Stomach (tissue), 9 donors: ENCODE data around the gene IGDCC3. TPM values are rescaled to one million over a fixed set of nuclear protein-coding genes. Genes with fewer than 3 reads are reported as not detected.

Source experiments
- DNase-seq, 2 donors: peaks; one replicate each; pipeline versions ENCODE4 v3.0.0 to v3.0.0-alpha.2; 2013 to 2019
- H3K27ac ChIP-seq, 5 donors: fragments of 200-600 bp in 4 of 5; sonication (generic) in 4 of 5; one replicate each; pipeline ENCODE4 v1.5.1; 2013 to 2019; ENCODE audit warnings: mild to moderate bottlenecking in 1 of 5, moderate library complexity in 1 of 5
- H3K27me3 ChIP-seq, 3 donors: fragments of 200-600 bp; sonication (generic); one replicate each; pipeline ENCODE4 v1.5.1; 2017 to 2019; ENCODE audit warnings: mixed run types in 1 of 3
- H3K36me3 ChIP-seq, 4 donors: fragments of 200-600 bp; sonication (generic); 1 replicate in 3 of 4; 2 replicates in 1 of 4; pipeline ENCODE4 v1.5.1; 2016 to 2019
- H3K4me1 ChIP-seq, 4 donors: fragments of 200-600 bp; sonication (generic); one replicate each; pipeline ENCODE4 v1.5.1; 2016 to 2019
- H3K4me3 ChIP-seq, 4 donors: fragments of 200-600 bp; sonication (generic) in 3 of 4; one replicate each; pipeline ENCODE4 v1.5.1; 2016 to 2019; ENCODE audit warnings: mild to moderate bottlenecking in 1 of 4
- H3K9me3 ChIP-seq, 4 donors: fragments of 200-600 bp; sonication (generic); one replicate each; pipeline ENCODE4 v1.5.1; 2016 to 2019
- EP300 ChIP-seq: sonication (generic); formaldehyde crosslinking; IDR thresholded peaks from one replicate; pipeline ENCODE4 v1.6.1; 2017; ENCODE audit warnings: antibody characterized with exemption
- POLR2A ChIP-seq, 4 donors: fragments of 450-650 bp; IDR thresholded peaks; one replicate each; pipeline ENCODE4 v1.6.1; 2016; ENCODE audit warnings: antibody characterized with exemption in 4 of 4, control low read depth in 2 of 4, mild to moderate bottlenecking in 1 of 4, moderate library complexity in 1 of 4
- POLR2AphosphoS5 ChIP-seq, 3 donors: sonication (generic); formaldehyde crosslinking; IDR thresholded peaks; one replicate each; pipeline ENCODE4 v1.6.1; 2016; ENCODE audit warnings: antibody characterized with exemption in 3 of 3
- WGBS, 5 donors: extraction: QIAGEN DNeasy Blood & Tissue Kit in 3 of 5; methylation state at CpG; one replicate each; pipeline versions ENCODE4 v1.1.5 to v1.1.7; 2013 to 2018; 5-methylcytosine and 5-hydroxymethylcytosine counted together
- intact Hi-C: fragments of 100-400 bp; cut with DNase I; formaldehyde crosslinking; loops from one replicate; pipeline ENCODE4 v1.15.1; 2023; ENCODE audit warnings: low total_unique reads
- polyA plus RNA-seq, 3 donors: library from polyadenylated mRNA; stranded (reverse); fragments of 200-250 nt; gene quantifications; one replicate each; pipeline ENCODE4 v1.2.3, GENCODE V29; 2013
- total RNA-seq, 5 donors: library from RNA; depleted of rRNA; stranded (reverse); fragments of >200 nt; gene quantifications; one replicate each; pipeline versions ENCODE4 v1.1.0 to v1.2.3, GENCODE V29; 2014 to 2016
- TF ChIP-seq, protein P1 (sequence below), 7 experiments: fragments of 450-650 bp in 4 of 7; fragments of 200-600 bp in 3 of 7; sonication (generic) in 3 of 7; IDR thresholded peaks; one replicate each; pipeline ENCODE4 v1.5.1; 2016 to 2019; ENCODE audit warnings: antibody characterized with exemption in 7 of 7, control low read depth in 2 of 7, mild to moderate bottlenecking in 1 of 7
- donor health status: healthy with polysubstance abuse.
- donor health status: Bipolar disorder and iron deficiency.
- donor health status: healthy.

The IGDCC3 gene
- total and polyA plus RNA-seq, 8 donors: 0.08 to 5.8 (median 0.89) TPM; not detected in 4

- Histone ChIP-seq H3K27me3 (no peaks in the 10 kb centered on the region), H3K4me1 (peaks cover 0 to 7% (median 3%) of the 10 kb centered on the region in 4 donors), H3K4me3 (no peak overlapping the region), H3K9me3 (no peaks in the 10 kb centered on the region), H3K27ac (no peak overlapping the region), H3K36me3 (no peaks in the 10 kb centered on the region)
- TF ChIP-seq POLR2A (IDR thresholded peaks at IDR 0.05): no peak
- no peak for TF ChIP-seq POLR2AphosphoS5 (IDR thresholded peaks at IDR 0.05)
- TF ChIP-seq, protein P1, sequence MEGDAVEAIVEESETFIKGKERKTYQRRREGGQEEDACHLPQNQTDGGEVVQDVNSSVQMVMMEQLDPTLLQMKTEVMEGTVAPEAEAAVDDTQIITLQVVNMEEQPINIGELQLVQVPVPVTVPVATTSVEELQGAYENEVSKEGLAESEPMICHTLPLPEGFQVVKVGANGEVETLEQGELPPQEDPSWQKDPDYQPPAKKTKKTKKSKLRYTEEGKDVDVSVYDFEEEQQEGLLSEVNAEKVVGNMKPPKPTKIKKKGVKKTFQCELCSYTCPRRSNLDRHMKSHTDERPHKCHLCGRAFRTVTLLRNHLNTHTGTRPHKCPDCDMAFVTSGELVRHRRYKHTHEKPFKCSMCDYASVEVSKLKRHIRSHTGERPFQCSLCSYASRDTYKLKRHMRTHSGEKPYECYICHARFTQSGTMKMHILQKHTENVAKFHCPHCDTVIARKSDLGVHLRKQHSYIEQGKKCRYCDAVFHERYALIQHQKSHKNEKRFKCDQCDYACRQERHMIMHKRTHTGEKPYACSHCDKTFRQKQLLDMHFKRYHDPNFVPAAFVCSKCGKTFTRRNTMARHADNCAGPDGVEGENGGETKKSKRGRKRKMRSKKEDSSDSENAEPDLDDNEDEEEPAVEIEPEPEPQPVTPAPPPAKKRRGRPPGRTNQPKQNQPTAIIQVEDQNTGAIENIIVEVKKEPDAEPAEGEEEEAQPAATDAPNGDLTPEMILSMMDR (IDR thresholded peaks at IDR 0.05): no peak
- no peak for TF ChIP-seq EP300
- 29 to 54% (median 38%) methylated on average over 3 of the region's 3 CpGs for WGBS, 5 donors
- no peak for DNase-seq
- intact Hi-C loops: no loop called here
Observed at GRCh38 chr15:65311760-65312159, 66.0 kb downstream of the IGDCC3 start.

GRCh38 chr15:65310431-65311137 is 67.2 kb downstream of the IGDCC3 start:
- WGBS, 5 donors: 81 to 90% (median 86%) methylated on average over 8 to 10 of the region's 10 CpGs
- TF ChIP-seq, protein P1 (IDR thresholded peaks at IDR 0.05): no peak
- TF ChIP-seq POLR2A (IDR thresholded peaks at IDR 0.05) (no peak), EP300 (no peak), POLR2AphosphoS5 (IDR thresholded peaks at IDR 0.05) (no peak)
- Histone ChIP-seq H3K9me3 (no peaks in the 10 kb centered on the region), H3K27ac (peak overlapping the region in 3 of 5 donors; percentile 18 to 45 (median 37)), H3K27me3 (no peaks in the 10 kb centered on the region), H3K4me3 (no peak overlapping the region), H3K36me3 (no peaks in the 10 kb centered on the region), H3K4me1 (peaks cover 0 to 15% (median 4%) of the 10 kb centered on the region in 4 donors)
- intact Hi-C loops: no loop called here
- DNase-seq: no peak

- DNase-seq: no peak
- Histone ChIP-seq H3K36me3 (no peaks in the 10 kb centered on the region), H3K4me1 (peaks cover 4 to 21% (median 10%) of the 10 kb centered on the region in 4 donors), H3K4me3 (no peak overlapping the region), H3K9me3 (no peaks in the 10 kb centered on the region), H3K27ac (peak overlapping the region in 3 of 5 donors; percentile 18 to 45 (median 37)), H3K27me3 (no peaks in the 10 kb centered on the region)
- intact Hi-C loops: no loop called here
- 74 to 86% (median 77%) methylated on average over 12 of the region's 12 CpGs for WGBS, 5 donors
- no peak for TF ChIP-seq POLR2A (IDR thresholded peaks at IDR 0.05)
- no peak for TF ChIP-seq POLR2AphosphoS5 (IDR thresholded peaks at IDR 0.05)
- TF ChIP-seq EP300: no peak
- TF ChIP-seq, protein P1 (IDR thresholded peaks at IDR 0.05): no peak
Observed at GRCh38 chr15:65309882-65310418, 67.9 kb downstream of the IGDCC3 start.

DNA sequence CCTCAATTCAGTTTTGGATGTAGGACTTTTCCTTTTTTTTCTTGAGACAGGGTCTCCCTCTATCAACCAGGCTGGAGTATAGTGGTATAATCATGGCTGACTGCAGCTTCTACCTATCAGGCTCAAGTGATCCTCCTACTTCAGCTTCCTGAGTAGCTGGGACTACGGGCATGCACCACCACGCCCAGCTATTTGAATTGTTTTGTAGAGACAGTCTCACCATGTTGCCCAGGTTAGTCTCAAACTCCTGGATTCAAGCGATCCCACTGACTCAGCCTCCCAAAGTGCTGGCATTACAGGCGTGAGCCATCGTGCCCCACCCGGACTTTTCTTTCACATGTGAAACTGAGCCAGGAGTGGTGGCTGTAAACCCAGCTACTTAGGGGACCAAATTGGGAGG is 69.8 kb downstream of the IGDCC3 start:
- intact Hi-C loops: no loop called here
- no peak for DNase-seq
- Histone ChIP-seq H3K27me3 (no peaks in the 10 kb centered on the region), H3K36me3 (no peaks in the 10 kb centered on the region), H3K27ac (no peak overlapping the region), H3K4me3 (no peak overlapping the region), H3K4me1 (peaks cover 6 to 33% (median 20%) of the 10 kb centered on the region in 4 donors), H3K9me3 (no peaks in the 10 kb centered on the region)
- TF ChIP-seq EP300: no peak
- 60 to 74% (median 70%) methylated on average over 6 of the region's 6 CpGs for WGBS, 5 donors

- intact Hi-C loops: no loop called here
- TF ChIP-seq EP300: no peak
- no peak for TF ChIP-seq POLR2AphosphoS5 (IDR thresholded peaks at IDR 0.05)
Observed at GRCh38 chr15:65306551-65306950, 71.3 kb downstream of the IGDCC3 start.

More at GRCh38 chr15:65306551-65306950, 71.3 kb downstream of the IGDCC3 start:
- Histone ChIP-seq H3K9me3 (no peaks in the 10 kb centered on the region), H3K36me3 (no peaks in the 10 kb centered on the region), H3K4me3 (no peak overlapping the region), H3K27me3 (no peaks in the 10 kb centered on the region), H3K4me1 (peaks cover 6 to 29% (median 20%) of the 10 kb centered on the region in 4 donors), H3K27ac (no peak overlapping the region)
- no peak for DNase-seq
